Measurements from ENCODE around the gene PIK3CD. TPM values are rescaled to one million over a fixed set of nuclear protein-coding genes. Genes with fewer than 3 reads are reported as not detected.
A peak's percentile ranks its signal among the peaks of the same experiment; 100 is the strongest.
"Not testable (repeated sequence)": the region's sequence is repeated elsewhere in the genome, so short reads cannot be mapped to it uniquely, and the experiment has no call there.

PIK3CD gene
- total RNA-seq, 1 experiment from 2014 or later, result 11.1 TPM

DNA sequence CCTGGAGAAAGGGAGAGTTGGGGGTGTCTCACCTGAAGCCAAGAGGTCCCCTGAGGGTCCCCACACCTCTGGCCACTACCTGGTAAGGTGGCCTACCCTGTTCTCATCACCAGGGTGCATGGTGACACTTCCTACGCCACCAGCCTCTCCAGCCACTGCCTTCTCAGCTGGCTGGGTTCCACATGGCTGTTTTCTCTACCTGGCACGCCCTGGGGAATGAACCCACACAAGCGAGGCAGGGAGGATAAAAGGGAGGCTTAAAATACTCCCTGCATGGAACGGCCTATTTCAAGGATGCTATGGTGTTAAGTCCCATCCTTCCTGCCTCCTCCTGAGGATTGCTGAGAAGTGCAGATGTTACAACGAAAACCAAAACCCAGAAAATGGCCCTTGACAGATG, 84.7 kb downstream of the PIK3CD start:
- no peak for DNase-seq (ENCODE audit: low read depth)

- DNase-seq (ENCODE audit: low read depth), result no peak
These were observed 85.5 kb downstream of the PIK3CD start for GRCh38 chr1:9737057-9737456.

- DNase-seq (ENCODE audit: low read depth), result no peak
These were observed 86.1 kb downstream of the PIK3CD start for GRCh38 chr1:9737671-9738070.

GRCh38 chr1:9744106-9744799, 92.7 kb downstream of the PIK3CD start:
- no peak for DNase-seq (ENCODE audit: low read depth)

GRCh38 chr1:9746211-9746610, 94.7 kb downstream of the PIK3CD start:
- no peak for DNase-seq (ENCODE audit: low read depth)

DNA sequence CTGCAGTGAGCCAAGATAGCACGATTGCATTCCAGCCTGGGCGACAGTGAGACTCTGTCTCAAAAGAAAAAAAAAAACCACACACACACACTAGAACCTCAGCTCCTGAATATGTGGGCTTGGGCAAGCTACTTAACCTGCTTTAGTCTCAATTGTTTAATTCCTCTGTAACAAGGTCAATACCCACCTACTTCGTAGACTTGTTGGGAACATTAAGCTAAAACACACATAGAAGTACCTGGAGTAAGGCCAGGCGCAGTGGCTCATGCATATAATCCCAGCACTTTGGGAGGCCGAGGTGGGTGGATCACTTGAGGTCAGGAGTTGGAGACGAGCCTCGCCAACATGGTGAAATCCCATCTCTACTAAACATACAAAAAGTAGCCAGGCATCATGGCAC, 95.1 kb downstream of the PIK3CD start:
- DNase-seq (ENCODE audit: low read depth), result peak; percentile 27

DNA sequence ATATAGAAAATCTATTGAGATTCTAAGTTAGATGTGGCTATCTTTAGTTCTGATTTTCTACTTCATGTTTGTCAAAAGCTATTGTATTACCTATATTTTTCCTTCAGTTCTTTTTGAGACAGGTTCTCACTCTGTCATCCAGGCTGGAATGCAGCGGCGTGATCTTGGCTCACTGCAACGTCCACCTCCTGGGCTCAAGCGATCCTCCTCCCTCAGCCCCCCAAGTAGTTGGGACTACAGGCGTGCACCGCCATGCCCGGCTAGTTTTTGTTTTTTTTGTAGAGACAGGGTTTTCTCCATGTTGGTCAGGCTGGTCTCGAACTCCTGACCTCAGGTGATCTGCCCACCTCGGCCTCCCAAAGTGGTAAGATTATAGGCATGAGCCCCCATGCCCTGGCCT, 96.9 kb downstream of the PIK3CD start:
- not testable (repeated sequence) for DNase-seq (ENCODE audit: low read depth)

DNA sequence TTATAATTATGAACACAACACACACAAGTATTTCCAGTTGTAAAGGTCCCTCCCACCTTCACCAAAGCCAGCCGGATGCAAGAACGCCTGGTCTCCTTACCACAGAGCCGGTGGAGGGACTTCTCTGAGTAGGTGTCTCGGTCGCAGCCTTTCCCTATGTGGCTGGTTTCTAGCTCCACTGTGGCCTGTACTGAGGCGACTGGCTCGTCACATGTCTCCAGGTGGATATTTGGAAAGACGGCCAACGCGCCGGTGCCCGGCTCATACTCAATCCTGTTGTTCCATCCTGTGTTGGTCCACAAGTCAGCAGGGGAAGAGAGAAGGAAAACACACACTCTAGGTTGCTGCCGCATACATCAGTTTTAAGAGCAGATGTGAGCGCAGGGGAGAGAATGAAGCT, 97.8 kb downstream of the PIK3CD start:
- no peak for DNase-seq (ENCODE audit: low read depth)

DNA sequence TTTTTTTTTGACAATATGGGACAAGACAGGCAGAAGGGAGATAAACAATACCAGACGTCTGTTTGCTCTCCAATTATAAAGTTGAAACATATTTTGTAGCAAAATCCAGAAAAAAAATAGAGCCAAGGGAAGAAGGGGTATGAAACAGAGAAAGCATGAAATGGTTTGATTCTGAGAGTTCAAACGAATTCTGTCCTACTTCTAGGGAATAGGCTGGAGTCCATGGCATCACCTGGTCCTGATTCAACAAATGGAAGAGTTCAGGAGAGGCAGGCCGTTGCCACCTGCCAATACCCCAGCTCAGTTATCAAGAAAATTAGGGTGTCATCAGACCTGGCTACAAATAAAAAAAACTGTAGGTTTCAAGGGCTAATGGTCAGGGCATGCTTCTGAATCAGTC, 100.4 kb downstream of the PIK3CD start:
- no peak for DNase-seq (ENCODE audit: low read depth)

DNA sequence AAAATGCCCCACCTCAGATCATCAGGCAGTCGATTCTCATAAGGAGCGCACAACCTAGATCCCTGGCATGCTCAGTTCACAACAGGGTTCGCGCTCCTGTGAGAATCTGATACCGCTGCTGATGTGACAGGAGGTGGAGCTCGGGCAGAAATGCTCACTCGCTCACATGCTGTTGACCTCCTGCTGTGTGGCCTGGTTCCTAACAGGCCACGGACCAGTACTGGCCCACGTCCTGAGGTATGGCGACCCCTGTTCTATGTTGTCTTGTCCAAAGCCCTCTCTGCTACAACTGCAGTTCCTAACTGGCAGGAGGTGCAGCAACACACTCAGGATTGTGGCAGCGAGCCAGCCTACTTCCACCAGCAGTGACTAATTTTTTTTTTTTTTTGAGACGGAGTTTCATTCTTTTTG, 101.6 kb downstream of the PIK3CD start:
- DNase-seq (ENCODE audit: low read depth), result peak; percentile 82

DNA sequence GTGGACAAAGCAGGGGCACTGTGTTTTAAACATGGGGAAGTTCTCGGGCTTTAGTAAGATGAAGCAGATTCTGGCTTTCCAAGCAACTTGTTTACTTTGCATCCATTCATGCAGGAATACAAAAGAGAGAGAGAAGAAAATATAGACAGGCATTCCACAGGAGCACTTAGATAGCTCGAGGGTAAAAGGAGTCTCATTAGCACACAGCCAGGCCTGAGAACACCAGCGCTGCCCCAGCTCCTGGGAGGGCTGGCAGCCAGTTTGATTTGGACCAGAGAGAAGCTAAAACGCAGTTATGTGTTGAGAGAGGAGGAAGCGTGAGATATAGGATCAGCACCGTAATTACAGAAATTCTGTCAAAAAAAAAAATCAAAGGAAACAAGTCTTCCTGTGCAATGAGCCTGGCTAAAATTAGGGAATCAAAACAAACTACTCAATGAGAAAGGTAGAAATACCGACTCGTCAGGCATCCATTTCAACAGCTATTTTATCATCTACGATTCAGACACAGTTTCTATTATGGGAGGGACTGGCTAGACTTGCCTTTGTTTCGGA, 104.0 kb downstream of the PIK3CD start:
- no peak for DNase-seq (ENCODE audit: low read depth)

DNA sequence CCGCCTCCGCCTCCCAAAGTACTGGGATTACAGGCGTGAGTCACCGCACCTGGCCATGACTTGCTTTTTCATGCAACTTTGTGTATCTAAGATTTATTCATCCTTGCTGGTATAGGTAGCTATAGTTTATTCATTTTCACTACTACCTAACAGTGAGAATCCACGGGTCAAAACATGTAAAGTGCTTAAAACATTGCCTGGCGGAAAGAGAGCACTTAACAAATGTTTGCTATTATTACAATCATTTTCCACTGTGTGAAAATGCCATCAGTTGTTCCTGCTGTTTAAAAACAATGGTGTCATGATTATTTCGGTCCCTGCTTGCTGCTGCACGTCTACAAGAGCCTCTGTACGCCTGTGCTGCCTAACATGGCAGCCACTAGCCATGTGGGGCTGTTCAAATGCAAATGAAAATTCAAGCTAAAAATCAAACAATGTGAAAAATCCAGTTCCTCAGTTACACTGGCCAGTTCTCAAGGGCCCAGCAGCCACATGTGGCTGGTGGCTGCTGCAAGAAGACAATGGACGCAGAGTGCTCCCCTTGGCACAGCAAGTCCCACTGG, 107.1 kb downstream of the PIK3CD start:
- no peak for DNase-seq (ENCODE audit: low read depth)

DNA sequence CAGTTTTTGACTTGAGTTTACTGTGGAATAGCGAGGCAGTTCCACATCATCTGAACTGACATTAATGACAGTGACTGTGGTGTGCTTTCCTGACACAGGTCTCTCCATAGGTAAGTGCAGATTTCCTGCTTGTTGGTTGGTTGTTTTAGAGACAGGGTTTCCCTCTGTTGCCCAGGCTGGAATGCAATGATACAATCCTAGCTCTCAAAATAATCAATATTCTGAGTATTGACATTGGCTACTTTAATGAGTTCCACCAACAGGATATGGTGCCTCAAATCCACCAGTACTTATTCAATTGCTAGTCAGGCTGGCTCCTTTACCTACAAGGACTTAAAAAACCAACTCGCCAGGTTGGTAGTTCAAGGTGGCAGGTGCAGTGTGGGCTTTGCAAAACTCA, 108.4 kb downstream of the PIK3CD start:
- DNase-seq (ENCODE audit: low read depth), result no peak

- no peak for DNase-seq (ENCODE audit: low read depth)
These were observed 109.3 kb downstream of the PIK3CD start for GRCh38 chr1:9760824-9761223.

- DNase-seq (ENCODE audit: low read depth), result no peak
These were observed 110.3 kb downstream of the PIK3CD start for GRCh38 chr1:9761855-9762254.

GRCh38 chr1:9762446-9762845, 110.9 kb downstream of the PIK3CD start:
- not testable (repeated sequence) for DNase-seq (ENCODE audit: low read depth)

GRCh38 chr1:9763914-9764313, 112.4 kb downstream of the PIK3CD start:
- DNase-seq (ENCODE audit: low read depth), result no peak

DNA sequence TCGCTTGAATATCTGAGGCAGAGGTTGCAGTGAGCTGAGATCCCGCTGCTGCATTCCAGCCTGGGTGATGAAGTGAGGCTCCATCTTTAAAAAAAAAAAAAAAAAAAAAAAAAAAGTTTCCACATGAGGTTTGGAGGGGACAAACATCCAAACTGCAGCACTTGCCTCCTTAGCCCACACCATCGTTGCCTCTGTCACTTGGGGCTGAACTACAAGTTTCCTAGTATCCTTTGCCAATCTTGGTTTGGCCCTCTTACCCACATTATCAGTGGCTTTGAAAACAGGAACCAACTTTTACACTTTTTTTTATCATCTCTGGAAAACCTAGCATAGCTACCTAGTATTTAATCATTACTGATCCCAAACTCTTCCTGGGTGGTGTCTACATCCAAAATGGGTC, 113.0 kb downstream of the PIK3CD start:
- no peak for DNase-seq (ENCODE audit: low read depth)

- peak; percentile 93 for DNase-seq (ENCODE audit: low read depth)
These were observed 115.4 kb downstream of the PIK3CD start for GRCh38 chr1:9766759-9767442.

GRCh38 chr1:9767964-9768668, 116.6 kb downstream of the PIK3CD start:
- no peak for DNase-seq (ENCODE audit: low read depth)

DNA sequence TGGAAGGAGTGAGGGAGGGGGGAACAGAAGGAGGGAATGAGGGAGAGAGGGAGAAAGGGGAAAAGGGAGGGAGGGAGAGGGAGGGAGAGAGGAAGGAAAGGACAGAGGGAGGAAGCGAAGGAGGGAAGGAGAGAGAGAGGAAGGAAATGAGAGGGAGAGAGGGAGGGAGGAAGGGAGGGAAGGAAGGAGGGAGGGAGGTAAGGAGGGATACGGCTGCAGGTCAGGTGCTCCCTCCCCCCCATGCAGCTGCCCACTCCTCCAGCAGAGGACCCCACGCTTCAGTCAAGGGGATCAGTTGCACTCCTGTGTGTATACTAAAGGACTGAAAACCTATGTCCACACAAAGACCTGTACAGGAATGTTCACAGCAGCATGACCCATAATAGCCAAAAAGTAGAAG, 117.5 kb downstream of the PIK3CD start:
- no peak for DNase-seq (ENCODE audit: low read depth)

GRCh38 chr1:9770298-9770697, 118.8 kb downstream of the PIK3CD start:
- no peak for DNase-seq (ENCODE audit: low read depth)
